HL-60 (cell line): Measurements from ENCODE around the gene MAD2L1.

Experiments
- CTCF ChIP-seq: IDR thresholded peaks from one replicate; pipeline ENCODE4 v1.5.1; 2011; ENCODE audit warnings: low read length, control low read depth, inconsistent platforms; ENCODE audit not compliant: insufficient read depth
- GABPA ChIP-seq: IDR thresholded peaks from 2 replicates; pipeline ENCODE4 v1.6.1; 2012; ENCODE audit warnings: low read depth
- POLR2AphosphoS5 ChIP-seq: IDR thresholded peaks from 2 replicates; pipeline ENCODE4 v1.6.1; 2012; ENCODE audit warnings: low read depth

GRCh38 chr4:120066517-120067340, at the start of gene MAD2L1:
- TF ChIP-seq CTCF (no peak), GABPA (no peak), POLR2AphosphoS5 (peak; percentile 96)
